ENCODE data around the gene ZNF385A.
A peak's percentile ranks its signal among the peaks of the same experiment; 100 is the strongest.

The ZNF385A gene

GRCh38 chr12:54363618-54364017, 20.9 kb downstream of the ZNF385A start:
- no peak overlapping the region for H2AFZ ChIP-seq (ENCODE audit: insufficient read depth, low read length, poor library complexity)
- H3K4ac ChIP-seq (ENCODE audit: low read depth, low read length) = no peak overlapping the region
- H2BK5ac ChIP-seq (ENCODE audit: low read depth, low read length, poor library complexity) = no peak overlapping the region
- peaks cover 11% of the 10 kb centered on the region for H3K79me1 ChIP-seq (ENCODE audit: low read length)
- no peak overlapping the region for H3K4me3 ChIP-seq (ENCODE audit: low read depth, low read length)
- H2BK12ac ChIP-seq (ENCODE audit: low read length) = no peak overlapping the region
- no peak overlapping the region for H4K91ac ChIP-seq (ENCODE audit: low read depth, low read length)
- H3K23ac ChIP-seq (ENCODE audit: low read length) = no peak overlapping the region
- no peak overlapping the region for H3K9ac ChIP-seq (ENCODE audit: low read length)
- H2AK5ac ChIP-seq (ENCODE audit: low read length) = no peak overlapping the region
- DNase-seq = no peak
- H3K18ac ChIP-seq (ENCODE audit: low read length) = no peak overlapping the region
- H3K4me2 ChIP-seq (ENCODE audit: low read length) = no peak overlapping the region
- no peaks in the 10 kb centered on the region for H3K27me3 ChIP-seq (ENCODE audit: insufficient read depth, low read length)
- no peak overlapping the region for H3K27ac ChIP-seq (ENCODE audit: low read depth, low read length)
- H2BK120ac ChIP-seq (ENCODE audit: insufficient read depth, low read length, poor library complexity) = no peak overlapping the region
- peaks cover 3% of the 10 kb centered on the region for H3K79me2 ChIP-seq (ENCODE audit: control insufficient read depth, insufficient read depth, low read length, poor library complexity)
- peaks cover 2% of the 10 kb centered on the region for H3K9me3 ChIP-seq (ENCODE audit: insufficient read depth, low read depth, low read length)
- no peak overlapping the region for H4K8ac ChIP-seq (ENCODE audit: low read depth, low read length)
- H3K4me1 ChIP-seq (ENCODE audit: control insufficient read depth in 1 of 2, insufficient read depth in 2 of 2, low read length in 2 of 2) = peaks cover 5 to 14% of the 10 kb centered on the region in 2 experiments
- H3K36me3 ChIP-seq (ENCODE audit: control insufficient read depth in 1 of 2, insufficient read depth in 2 of 2, low read length in 2 of 2) = no peaks in the 10 kb centered on the region
- WGBS (ENCODE audit: extremely low coverage, insufficient coverage, insufficient read length) = no CpG with 5 or more reads among the region's 6 CpGs
- no peak overlapping the region for H4K12ac ChIP-seq (ENCODE audit: low read depth, low read length)
- no peak overlapping the region for H3K14ac ChIP-seq (ENCODE audit: low read length)

GRCh38 chr12:54363047-54363446, 21.5 kb downstream of the ZNF385A start:
- DNase-seq = no peak
- H3K4me3 ChIP-seq (ENCODE audit: low read depth, low read length) = no peak overlapping the region
- H3K4me2 ChIP-seq (ENCODE audit: low read length) = no peak overlapping the region
- H4K8ac ChIP-seq (ENCODE audit: low read depth, low read length) = no peak overlapping the region
- H2BK5ac ChIP-seq (ENCODE audit: low read depth, low read length, poor library complexity) = no peak overlapping the region
- no peak overlapping the region for H3K23ac ChIP-seq (ENCODE audit: low read length)
- no peak overlapping the region for H2AK5ac ChIP-seq (ENCODE audit: low read length)
- no peak overlapping the region for H4K12ac ChIP-seq (ENCODE audit: low read depth, low read length)
- H3K18ac ChIP-seq (ENCODE audit: low read length) = no peak overlapping the region
- no peak overlapping the region for H2BK12ac ChIP-seq (ENCODE audit: low read length)
- H3K36me3 ChIP-seq (ENCODE audit: control insufficient read depth in 1 of 2, insufficient read depth in 2 of 2, low read length in 2 of 2) = no peaks in the 10 kb centered on the region
- peaks cover 7 to 14% of the 10 kb centered on the region in 2 experiments for H3K4me1 ChIP-seq (ENCODE audit: control insufficient read depth in 1 of 2, insufficient read depth in 2 of 2, low read length in 2 of 2)
- H2AFZ ChIP-seq (ENCODE audit: insufficient read depth, low read length, poor library complexity) = no peak overlapping the region
- H3K9ac ChIP-seq (ENCODE audit: low read length) = no peak overlapping the region
- H3K4ac ChIP-seq (ENCODE audit: low read depth, low read length) = no peak overlapping the region
- peaks cover 11% of the 10 kb centered on the region for H3K79me1 ChIP-seq (ENCODE audit: low read length)
- H4K91ac ChIP-seq (ENCODE audit: low read depth, low read length) = no peak overlapping the region
- no CpG with 5 or more reads among the region's 8 CpGs for WGBS (ENCODE audit: extremely low coverage, insufficient coverage, insufficient read length)
- H3K27me3 ChIP-seq (ENCODE audit: insufficient read depth, low read length) = no peaks in the 10 kb centered on the region
- no peak overlapping the region for H2BK120ac ChIP-seq (ENCODE audit: insufficient read depth, low read length, poor library complexity)
- peaks cover 2% of the 10 kb centered on the region for H3K9me3 ChIP-seq (ENCODE audit: insufficient read depth, low read depth, low read length)
- peaks cover 3% of the 10 kb centered on the region for H3K79me2 ChIP-seq (ENCODE audit: control insufficient read depth, insufficient read depth, low read length, poor library complexity)
- H3K14ac ChIP-seq (ENCODE audit: low read length) = no peak overlapping the region
- no peak overlapping the region for H3K27ac ChIP-seq (ENCODE audit: low read depth, low read length)

- peak overlapping the region; percentile 1 for H3K4me2 ChIP-seq (ENCODE audit: low read length)
- no CpG with 5 or more reads among the region's 16 CpGs for WGBS (ENCODE audit: extremely low coverage, insufficient coverage, insufficient read length)
- H3K18ac ChIP-seq (ENCODE audit: low read length) = no peak overlapping the region
- no peaks in the 10 kb centered on the region for H3K27me3 ChIP-seq (ENCODE audit: insufficient read depth, low read length)
- H3K36me3 ChIP-seq (ENCODE audit: control insufficient read depth in 1 of 2, insufficient read depth in 2 of 2, low read length in 2 of 2) = no peaks in the 10 kb centered on the region
- no peak overlapping the region for H4K12ac ChIP-seq (ENCODE audit: low read depth, low read length)
- no peak overlapping the region for H4K91ac ChIP-seq (ENCODE audit: low read depth, low read length)
- no peak overlapping the region for H2BK5ac ChIP-seq (ENCODE audit: low read depth, low read length, poor library complexity)
- no peak overlapping the region for H3K23ac ChIP-seq (ENCODE audit: low read length)
- H3K27ac ChIP-seq (ENCODE audit: low read depth, low read length) = no peak overlapping the region
- no peak overlapping the region for H2BK12ac ChIP-seq (ENCODE audit: low read length)
- no peak overlapping the region for H2BK120ac ChIP-seq (ENCODE audit: insufficient read depth, low read length, poor library complexity)
- no peak overlapping the region for H4K8ac ChIP-seq (ENCODE audit: low read depth, low read length)
- H3K4me3 ChIP-seq (ENCODE audit: low read depth, low read length) = no peak overlapping the region
- peaks cover 3% of the 10 kb centered on the region for H3K79me2 ChIP-seq (ENCODE audit: control insufficient read depth, insufficient read depth, low read length, poor library complexity)
- H3K79me1 ChIP-seq (ENCODE audit: low read length) = peaks cover 15% of the 10 kb centered on the region
- peaks cover 2% of the 10 kb centered on the region for H3K9me3 ChIP-seq (ENCODE audit: insufficient read depth, low read depth, low read length)
- DNase-seq = peak; percentile 55 to 89
- H2AK5ac ChIP-seq (ENCODE audit: low read length) = no peak overlapping the region
- H3K4ac ChIP-seq (ENCODE audit: low read depth, low read length) = no peak overlapping the region
- peaks cover 24 to 34% of the 10 kb centered on the region in 2 experiments for H3K4me1 ChIP-seq (ENCODE audit: control insufficient read depth in 1 of 2, insufficient read depth in 2 of 2, low read length in 2 of 2)
- H3K14ac ChIP-seq (ENCODE audit: low read length) = no peak overlapping the region
- H3K9ac ChIP-seq (ENCODE audit: low read length) = no peak overlapping the region
- H2AFZ ChIP-seq (ENCODE audit: insufficient read depth, low read length, poor library complexity) = no peak overlapping the region
These were observed 23.6 kb downstream of the ZNF385A start for GRCh38 chr12:54360717-54361456.

- peak overlapping the region; percentile 92 for H3K18ac ChIP-seq (ENCODE audit: low read length)
- H3K36me3 ChIP-seq (ENCODE audit: control insufficient read depth in 1 of 2, insufficient read depth in 2 of 2, low read length in 2 of 2) = no peaks in the 10 kb centered on the region
- H3K79me2 ChIP-seq (ENCODE audit: control insufficient read depth, insufficient read depth, low read length, poor library complexity) = peaks cover 3% of the 10 kb centered on the region
- peaks cover 32 to 43% of the 10 kb centered on the region in 2 experiments for H3K4me1 ChIP-seq (ENCODE audit: control insufficient read depth in 1 of 2, insufficient read depth in 2 of 2, low read length in 2 of 2)
- H3K4me3 ChIP-seq (ENCODE audit: low read depth, low read length) = no peak overlapping the region
- H3K9ac ChIP-seq (ENCODE audit: low read length) = peak overlapping the region; percentile 3
- peak overlapping the region; percentile 75 for H3K4ac ChIP-seq (ENCODE audit: low read depth, low read length)
- peaks cover 2% of the 10 kb centered on the region for H3K9me3 ChIP-seq (ENCODE audit: insufficient read depth, low read depth, low read length)
- DNase-seq = no peak
- peak overlapping the region; percentile 89 for H3K14ac ChIP-seq (ENCODE audit: low read length)
- H3K79me1 ChIP-seq (ENCODE audit: low read length) = peaks cover 18% of the 10 kb centered on the region
- H2AK5ac ChIP-seq (ENCODE audit: low read length) = peak overlapping the region; percentile 91
- no peaks in the 10 kb centered on the region for H3K27me3 ChIP-seq (ENCODE audit: insufficient read depth, low read length)
- no peak overlapping the region for H3K23ac ChIP-seq (ENCODE audit: low read length)
- peak overlapping the region; percentile 92 for H4K8ac ChIP-seq (ENCODE audit: low read depth, low read length)
- peak overlapping the region; percentile 81 for H2AFZ ChIP-seq (ENCODE audit: insufficient read depth, low read length, poor library complexity)
- WGBS (ENCODE audit: extremely low coverage, insufficient coverage, insufficient read length) = no CpG with 5 or more reads among the region's 9 CpGs
- peak overlapping the region; percentile 97 for H3K27ac ChIP-seq (ENCODE audit: low read depth, low read length)
- H4K12ac ChIP-seq (ENCODE audit: low read depth, low read length) = peak overlapping the region; percentile 84
- peak overlapping the region; percentile 89 for H2BK12ac ChIP-seq (ENCODE audit: low read length)
- peak overlapping the region; percentile 87 for H4K91ac ChIP-seq (ENCODE audit: low read depth, low read length)
- peak overlapping the region; percentile 91 for H2BK5ac ChIP-seq (ENCODE audit: low read depth, low read length, poor library complexity)
- peak overlapping the region; percentile 51 for H3K4me2 ChIP-seq (ENCODE audit: low read length)
- H2BK120ac ChIP-seq (ENCODE audit: insufficient read depth, low read length, poor library complexity) = peak overlapping the region; percentile 84
These were observed 24.7 kb downstream of the ZNF385A start for GRCh38 chr12:54359762-54360351.
